ENCODE measurements around the gene RBM4. TPM values are rescaled to one million over a fixed set of nuclear protein-coding genes. Genes with fewer than 3 reads are reported as not detected.
A peak's percentile ranks its signal among the peaks of the same experiment; 100 is the strongest.
"Not testable (repeated sequence)": the region's sequence is repeated elsewhere in the genome, so short reads cannot be mapped to it uniquely, and the experiment has no call there.

The RBM4 gene
- polyA plus RNA-seq, 3 donors from 2014 or later, result 251 to 308 (median 255) TPM

DNA sequence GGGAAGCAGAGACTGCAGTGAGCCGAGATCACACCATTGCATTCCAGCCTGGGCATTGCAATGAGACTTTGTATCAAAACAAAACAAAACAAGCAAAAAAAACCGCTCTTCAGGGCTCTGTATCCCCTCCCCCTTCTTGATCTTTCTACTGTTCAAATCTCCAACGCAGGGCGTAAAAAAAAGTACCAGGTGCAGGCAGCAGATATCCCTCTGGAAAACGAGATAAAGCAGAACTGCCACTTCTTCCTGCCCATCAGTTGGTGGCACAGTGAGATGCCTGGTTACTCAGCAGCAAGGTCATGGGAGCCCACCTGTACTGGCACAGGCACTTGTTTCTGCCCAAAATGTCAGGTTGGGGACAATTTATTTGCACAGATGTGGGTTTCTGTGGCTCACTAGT, 34.3 kb upstream of the RBM4 start:
- Mint-ChIP-seq H3K4me3 (no peak overlapping the region), H3K36me3 (peaks cover 3 to 26% (median 9%) of the 10 kb centered on the region in 3 donors), H3K4me1 (no peaks in the 10 kb centered on the region), H3K27ac (no peak overlapping the region), H3K27me3 (ENCODE audit: low read depth in 3 of 3) (no peaks in the 10 kb centered on the region), H3K9me3 (no peaks in the 10 kb centered on the region)
- no peak for DNase-seq

DNA sequence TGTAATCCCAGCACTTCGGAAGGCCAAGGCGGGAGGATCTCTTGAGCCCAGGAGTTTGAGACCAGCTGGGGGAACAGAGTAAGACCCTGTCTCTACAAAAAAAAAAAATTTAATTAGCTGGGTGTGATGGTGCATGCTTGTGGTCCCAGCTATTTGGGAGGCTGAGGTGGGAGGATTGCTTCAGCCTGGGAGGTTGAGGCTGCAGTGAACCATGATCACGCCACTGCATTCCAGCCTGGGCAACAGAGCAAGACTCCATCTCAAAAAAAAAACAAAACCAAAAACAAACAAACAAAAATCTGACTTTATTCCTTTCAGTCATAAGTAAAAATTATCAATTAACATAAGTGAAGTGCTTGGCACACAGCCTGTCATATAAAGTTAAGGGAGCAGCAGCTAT, 31.9 kb upstream of the RBM4 start:
- not testable (repeated sequence) for H3K27ac Mint-ChIP-seq; H3K4me3 Mint-ChIP-seq; DNase-seq; H3K9me3 Mint-ChIP-seq; H3K27me3 Mint-ChIP-seq (ENCODE audit: low read depth in 3 of 3)
- Mint-ChIP-seq H3K36me3 (peaks cover 3 to 19% (median 9%) of the 10 kb centered on the region in 3 donors), H3K4me1 (peaks cover 15% of the 10 kb centered on the region in 2 donors)

- H3K27ac Mint-ChIP-seq, result no peak overlapping the region
- peaks cover 3 to 14% (median 9%) of the 10 kb centered on the region in 3 donors for H3K36me3 Mint-ChIP-seq
- H3K9me3 Mint-ChIP-seq, result no peaks in the 10 kb centered on the region
- H3K4me1 Mint-ChIP-seq, result peaks cover 15% of the 10 kb centered on the region in 2 donors
- no peaks in the 10 kb centered on the region for H3K27me3 Mint-ChIP-seq (ENCODE audit: low read depth in 3 of 3)
- H3K4me3 Mint-ChIP-seq, result no peak overlapping the region
- no peak for DNase-seq
Observed at GRCh38 chr11:66607126-66607834, 31.2 kb upstream of the RBM4 start.

GRCh38 chr11:66609721-66610617, 28.5 kb upstream of the RBM4 start:
- Mint-ChIP-seq H3K27ac (peak overlapping the region; percentile 69 to 93 (median 89)), H3K4me3 (peak overlapping the region in 4 of 5 donors; percentile 12 to 60 (median 26)), H3K36me3 (peaks cover 1 to 3% (median 2%) of the 10 kb centered on the region in 3 donors), H3K9me3 (no peaks in the 10 kb centered on the region), H3K27me3 (ENCODE audit: low read depth in 3 of 3) (no peaks in the 10 kb centered on the region), H3K4me1 (peaks cover 15 to 16% of the 10 kb centered on the region in 2 donors)
- no peak for DNase-seq

DNA sequence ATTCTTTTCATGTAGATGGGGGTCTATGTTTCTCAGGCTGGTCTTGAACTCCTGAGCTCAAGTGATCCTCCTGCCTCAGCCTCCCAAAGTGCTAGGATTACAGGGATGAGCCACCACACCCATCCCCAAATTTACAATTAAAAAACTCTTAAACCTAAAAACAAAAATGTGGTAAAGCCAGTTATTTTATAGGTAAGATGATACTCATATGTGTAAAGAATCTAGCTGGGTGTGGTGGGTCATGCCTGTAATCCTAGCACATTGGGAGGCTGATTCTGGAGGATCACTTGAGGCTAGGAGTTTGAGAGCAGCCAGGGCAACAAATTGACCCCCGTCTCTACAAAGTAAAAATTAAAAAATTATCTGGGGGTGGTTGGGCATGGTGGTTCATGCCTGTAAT, 26.0 kb upstream of the RBM4 start:
- Mint-ChIP-seq H3K4me1 (peaks cover 31 to 36% of the 10 kb centered on the region in 2 donors), H3K27me3 (ENCODE audit: low read depth in 3 of 3) (peaks cover 12 to 14% (median 13%) of the 10 kb centered on the region in 3 donors), H3K27ac (no peak overlapping the region), H3K9me3 (no peaks in the 10 kb centered on the region), H3K4me3 (no peak overlapping the region), H3K36me3 (no peaks in the 10 kb centered on the region)
- no peak for DNase-seq

DNA sequence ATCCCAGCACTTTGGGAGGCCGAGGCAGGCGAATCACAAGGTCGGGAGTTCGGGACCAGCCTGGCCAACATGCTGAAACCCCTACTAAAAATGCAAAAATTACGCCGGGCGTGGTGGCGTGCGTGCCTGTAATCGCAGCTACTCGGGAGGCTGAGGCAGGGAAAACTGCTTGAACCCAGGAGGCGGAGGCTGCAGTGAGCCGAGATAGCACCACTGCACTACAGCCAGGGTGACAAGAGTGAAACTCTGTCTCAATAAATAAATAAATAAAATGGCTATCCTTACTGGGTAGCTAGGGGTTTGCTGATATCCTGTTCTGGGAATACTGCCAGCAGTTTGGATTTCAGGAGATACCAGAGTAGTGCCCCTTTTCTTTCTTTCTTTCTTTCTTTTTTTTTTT, 24.4 kb upstream of the RBM4 start:
- peaks cover 47 to 52% of the 10 kb centered on the region in 2 donors for H3K4me1 Mint-ChIP-seq
- H3K27me3 Mint-ChIP-seq (ENCODE audit: low read depth in 3 of 3), result peaks cover 14 to 26% (median 22%) of the 10 kb centered on the region in 3 donors
- H3K4me3 Mint-ChIP-seq, result no peak overlapping the region
- H3K36me3 Mint-ChIP-seq, result peaks cover 0 to 4% (median 0%) of the 10 kb centered on the region in 3 donors
- H3K9me3 Mint-ChIP-seq, result no peaks in the 10 kb centered on the region
- DNase-seq, result no peak
- no peak overlapping the region for H3K27ac Mint-ChIP-seq

DNA sequence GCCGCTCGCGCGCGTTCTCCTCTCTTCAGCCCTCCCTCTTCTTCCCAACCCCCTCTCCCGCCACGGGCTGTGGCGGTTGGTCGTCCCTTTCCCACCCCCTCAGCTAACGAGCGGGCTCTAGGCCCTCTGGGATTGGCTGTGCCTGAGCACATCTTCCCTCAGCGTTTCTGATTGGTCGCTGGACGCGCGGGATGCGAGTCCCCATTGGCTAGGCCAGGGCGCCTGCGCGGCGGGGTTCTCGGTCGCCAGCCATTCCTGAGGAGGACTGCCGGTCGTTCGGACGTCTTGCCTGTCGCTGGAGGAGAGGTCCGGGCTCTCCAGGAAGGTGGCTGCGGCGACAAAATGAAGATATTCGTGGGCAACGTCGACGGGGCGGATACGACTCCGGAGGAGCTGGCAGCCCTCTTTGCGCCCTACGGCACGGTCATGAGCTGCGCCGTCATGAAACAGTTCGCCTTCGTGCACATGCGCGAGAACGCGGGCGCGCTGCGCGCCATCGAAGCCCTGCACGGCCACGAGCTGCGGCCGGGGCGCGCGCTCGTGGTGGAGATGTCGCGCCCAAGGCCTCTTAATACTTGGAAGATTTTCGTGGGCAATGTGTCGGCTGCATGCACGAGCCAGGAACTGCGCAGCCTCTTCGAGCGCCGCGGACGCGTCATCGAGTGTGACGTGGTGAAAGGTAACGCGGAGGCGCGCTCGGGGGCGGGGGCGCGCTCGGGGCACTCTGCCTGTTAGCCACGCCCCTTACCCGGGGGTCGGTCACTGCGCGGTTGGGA, 21.9 kb upstream of the RBM4 start, which contains the start of gene RBM14:
TSS of gene RBM14 (plus strand) at position 252 of the 776 bp plus-strand sequence. CDS start at position 343, 91 bp downstream.
- peaks cover 14 to 28% (median 23%) of the 10 kb centered on the region in 3 donors for H3K27me3 Mint-ChIP-seq (ENCODE audit: low read depth in 3 of 3)
- peaks cover 0 to 4% (median 0%) of the 10 kb centered on the region in 3 donors for H3K36me3 Mint-ChIP-seq
- H3K4me3 Mint-ChIP-seq, result peak within 1 kb of the TSS; percentile 97 to 99 (median 98)
- H3K27ac Mint-ChIP-seq, result peak within 1 kb of the TSS; percentile 96 to 99 (median 98)
- peak; percentile 99 for DNase-seq
- peaks cover 54 to 62% of the 10 kb centered on the region in 2 donors for H3K4me1 Mint-ChIP-seq
- H3K9me3 Mint-ChIP-seq, result no peaks in the 10 kb centered on the region

DNA sequence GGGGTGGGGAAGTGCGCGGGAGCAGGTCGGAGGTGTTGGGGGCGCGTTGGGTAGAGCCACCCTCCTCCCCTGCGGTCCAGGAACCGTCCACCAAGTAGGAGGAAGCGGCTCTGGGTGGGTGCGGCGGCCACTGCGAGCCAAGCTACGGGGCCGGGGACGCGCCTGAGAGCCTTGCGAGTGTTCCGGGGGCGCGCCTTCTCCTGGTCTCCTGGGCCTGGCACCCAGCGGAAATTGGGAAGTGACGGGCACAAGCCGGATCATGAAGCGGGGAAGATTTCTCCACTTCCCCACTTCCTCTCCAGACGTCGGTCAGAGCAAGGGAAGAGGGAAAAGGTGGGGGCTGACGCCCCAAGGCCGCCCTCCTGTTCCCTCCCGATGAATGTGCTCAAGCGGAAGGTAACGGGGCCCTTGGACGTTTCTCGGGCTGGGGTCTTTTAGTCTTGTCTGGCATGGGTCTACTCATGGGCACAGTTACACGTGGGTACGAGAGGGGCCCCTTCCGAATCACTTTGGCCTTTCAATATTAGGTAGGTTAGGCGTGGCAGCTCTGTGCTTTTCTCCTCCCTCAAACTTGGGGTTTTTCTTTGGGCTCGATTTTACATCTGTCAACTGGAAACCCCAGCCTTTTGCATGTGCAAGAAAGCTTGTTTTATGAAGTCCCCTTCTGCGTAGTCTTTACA, 21.2 kb upstream of the RBM4 start:
- H3K9me3 Mint-ChIP-seq, result no peaks in the 10 kb centered on the region
- DNase-seq, result no peak
- peaks cover 61 to 69% of the 10 kb centered on the region in 2 donors for H3K4me1 Mint-ChIP-seq
- peaks cover 0 to 4% (median 0%) of the 10 kb centered on the region in 3 donors for H3K36me3 Mint-ChIP-seq
- peak overlapping the region; percentile 96 to 99 (median 98) for H3K27ac Mint-ChIP-seq
- H3K27me3 Mint-ChIP-seq (ENCODE audit: low read depth in 3 of 3), result peaks cover 14 to 30% (median 23%) of the 10 kb centered on the region in 3 donors
- H3K4me3 Mint-ChIP-seq, result peak overlapping the region; percentile 97 to 99 (median 98)

DNA sequence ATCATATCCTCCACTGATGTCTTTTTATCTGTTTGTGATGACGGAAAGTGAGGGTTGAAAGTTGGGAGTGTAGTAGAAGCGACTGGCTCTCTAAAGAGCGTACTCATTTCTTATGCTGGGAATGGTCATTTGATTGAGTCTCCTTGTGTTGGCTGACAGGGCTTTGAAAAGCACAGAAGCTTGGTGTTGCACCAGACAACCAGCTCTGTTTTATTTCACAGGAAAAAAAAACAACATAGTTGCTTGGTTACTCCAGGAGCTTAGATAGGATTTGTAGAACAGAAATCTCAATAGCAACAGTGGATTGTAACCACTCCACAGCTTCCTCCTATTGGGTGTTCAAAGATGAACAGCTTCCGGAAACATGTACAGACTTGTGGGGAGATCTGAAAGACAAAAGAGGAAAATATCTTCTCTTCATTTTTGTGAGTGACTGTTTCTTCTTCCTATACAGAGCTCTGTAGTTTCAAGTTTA, 19.4 kb upstream of the RBM4 start:
- Mint-ChIP-seq H3K36me3 (peaks cover 0 to 10% (median 3%) of the 10 kb centered on the region in 3 donors), H3K9me3 (no peaks in the 10 kb centered on the region), H3K4me3 (peak overlapping the region; percentile 97 to 99 (median 98)), H3K4me1 (peaks cover 79 to 88% of the 10 kb centered on the region in 2 donors), H3K27me3 (ENCODE audit: low read depth in 3 of 3) (peaks cover 14 to 37% (median 23%) of the 10 kb centered on the region in 3 donors), H3K27ac (peak overlapping the region; percentile 96 to 99 (median 98))
- DNase-seq, result peak; percentile 49 to 66 (median 60)

DNA sequence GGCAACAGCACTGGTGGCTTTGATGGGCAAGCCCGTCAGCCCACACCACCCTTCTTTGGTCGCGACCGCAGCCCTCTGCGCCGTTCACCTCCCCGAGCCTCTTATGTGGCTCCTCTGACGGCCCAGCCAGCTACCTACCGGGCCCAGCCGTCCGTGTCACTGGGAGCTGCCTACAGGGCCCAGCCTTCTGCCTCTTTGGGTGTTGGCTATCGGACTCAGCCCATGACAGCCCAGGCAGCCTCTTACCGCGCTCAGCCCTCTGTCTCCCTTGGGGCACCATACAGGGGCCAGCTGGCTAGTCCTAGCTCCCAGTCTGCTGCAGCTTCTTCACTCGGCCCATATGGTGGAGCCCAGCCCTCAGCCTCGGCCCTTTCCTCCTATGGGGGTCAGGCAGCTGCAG, 14.1 kb upstream of the RBM4 start:
- H3K36me3 Mint-ChIP-seq, result peaks cover 4 to 34% (median 7%) of the 10 kb centered on the region in 3 donors
- no peak overlapping the region for H3K4me3 Mint-ChIP-seq
- peaks cover 7 to 24% (median 7%) of the 10 kb centered on the region in 3 donors for H3K27me3 Mint-ChIP-seq (ENCODE audit: low read depth in 3 of 3)
- no peak for DNase-seq
- H3K27ac Mint-ChIP-seq, result no peak overlapping the region
- peaks cover 72% of the 10 kb centered on the region in 2 donors for H3K4me1 Mint-ChIP-seq
- no peaks in the 10 kb centered on the region for H3K9me3 Mint-ChIP-seq

- no peak for DNase-seq
- no peak overlapping the region for H3K4me3 Mint-ChIP-seq
- peaks cover 4 to 38% (median 7%) of the 10 kb centered on the region in 3 donors for H3K36me3 Mint-ChIP-seq
- H3K4me1 Mint-ChIP-seq, result peaks cover 68 to 72% of the 10 kb centered on the region in 2 donors
- H3K27me3 Mint-ChIP-seq (ENCODE audit: low read depth in 3 of 3), result peaks cover 7 to 24% (median 10%) of the 10 kb centered on the region in 3 donors
- no peaks in the 10 kb centered on the region for H3K9me3 Mint-ChIP-seq
- H3K27ac Mint-ChIP-seq, result no peak overlapping the region
Observed at GRCh38 chr11:66625041-66625751, 13.3 kb upstream of the RBM4 start.

DNA sequence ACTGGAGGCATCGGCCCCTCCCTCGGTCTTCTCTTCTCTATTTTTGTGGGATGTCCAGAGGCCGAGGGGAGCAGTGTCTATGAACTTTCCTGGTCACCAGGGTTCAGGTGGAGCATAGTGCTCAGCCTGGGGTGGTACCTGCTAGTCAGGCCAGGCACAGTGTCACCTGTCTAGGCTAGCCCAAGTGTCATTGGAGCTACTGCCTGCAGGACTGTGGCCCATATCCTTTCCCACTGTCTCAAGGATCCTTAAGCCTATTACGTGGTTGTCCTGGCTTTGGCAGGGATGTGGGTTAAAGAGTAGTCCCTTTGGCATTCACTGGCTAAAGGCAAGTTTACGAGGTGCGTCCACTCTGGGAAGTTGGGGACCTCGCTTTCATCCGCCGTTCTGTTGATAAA, 12.8 kb upstream of the RBM4 start:
- H3K4me1 Mint-ChIP-seq, result peaks cover 64 to 69% of the 10 kb centered on the region in 2 donors
- H3K36me3 Mint-ChIP-seq, result peaks cover 4 to 39% (median 7%) of the 10 kb centered on the region in 3 donors
- no peak overlapping the region for H3K4me3 Mint-ChIP-seq
- DNase-seq, result no peak
- H3K27ac Mint-ChIP-seq, result no peak overlapping the region
- peaks cover 7 to 24% (median 10%) of the 10 kb centered on the region in 3 donors for H3K27me3 Mint-ChIP-seq (ENCODE audit: low read depth in 3 of 3)
- no peaks in the 10 kb centered on the region for H3K9me3 Mint-ChIP-seq

All from immature natural killer cell (primary cell).